Measurements from ENCODE around the gene KRT71. TPM values are rescaled to one million over a fixed set of nuclear protein-coding genes. Genes with fewer than 3 reads are reported as not detected.

KRT71 gene
- polyA plus RNA-seq, 6 donors from 2014 or later = not detected

DNA sequence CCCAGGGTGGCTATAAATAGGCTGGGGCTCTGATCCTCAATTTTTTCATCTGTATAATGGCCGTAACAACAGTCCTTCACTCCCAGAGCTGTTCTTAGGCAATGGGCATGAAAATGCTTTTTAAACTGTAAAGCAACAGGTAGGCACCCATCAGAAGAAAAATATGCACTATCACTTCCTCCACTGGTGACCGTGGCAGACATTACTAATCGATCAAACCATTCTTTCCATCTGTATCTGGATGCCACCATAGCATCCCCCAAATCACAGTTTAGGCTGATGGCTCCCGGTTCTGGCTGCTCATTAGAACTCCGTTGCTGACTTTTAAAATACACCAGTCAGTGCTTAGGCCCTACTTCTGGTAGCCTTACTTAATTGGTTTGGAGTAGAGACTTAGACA lies 11.2 kb downstream of the KRT71 start:
- peaks cover 4 to 33% (median 24%) of the 10 kb centered on the region in 3 donors for H3K27me3 Mint-ChIP-seq
- H3K4me1 Mint-ChIP-seq = no peaks in the 10 kb centered on the region
- no peaks in the 10 kb centered on the region for H3K36me3 Mint-ChIP-seq
- H3K4me3 Mint-ChIP-seq = no peak overlapping the region
- DNase-seq (no peak), ATAC-seq (ENCODE audit: low read depth in 2 of 2) (no peak)
- no peaks in the 10 kb centered on the region for H3K9me3 Mint-ChIP-seq
- no peak overlapping the region for H3K27ac Mint-ChIP-seq

DNA sequence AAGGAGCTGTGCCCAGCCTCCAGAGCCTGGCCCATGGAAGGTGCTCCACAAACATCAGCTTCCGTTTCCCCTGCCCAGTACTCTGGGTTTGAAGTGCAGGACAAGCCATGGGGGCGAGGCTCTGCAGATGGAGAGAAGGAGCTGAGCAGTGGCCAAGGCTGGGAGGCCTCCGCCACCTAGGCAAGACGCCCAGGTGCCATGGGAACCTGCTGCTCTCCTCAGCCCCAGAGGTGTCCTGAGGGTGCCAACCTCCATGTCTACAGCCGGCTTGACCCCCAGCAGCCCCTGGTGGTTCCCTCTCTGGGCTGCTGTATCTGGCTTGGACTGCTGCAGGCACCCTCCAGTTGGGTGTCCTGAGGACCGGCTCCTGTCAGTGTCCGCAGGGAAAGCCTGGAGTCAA lies 12.4 kb downstream of the KRT71 start:
- Mint-ChIP-seq H3K4me1 (no peaks in the 10 kb centered on the region), H3K4me3 (no peak overlapping the region), H3K27me3 (peaks cover 4 to 28% (median 26%) of the 10 kb centered on the region in 3 donors), H3K27ac (no peak overlapping the region), H3K9me3 (no peaks in the 10 kb centered on the region), H3K36me3 (no peaks in the 10 kb centered on the region)
- ATAC-seq (ENCODE audit: low read depth in 2 of 2) (no peak), DNase-seq (no peak)

DNA sequence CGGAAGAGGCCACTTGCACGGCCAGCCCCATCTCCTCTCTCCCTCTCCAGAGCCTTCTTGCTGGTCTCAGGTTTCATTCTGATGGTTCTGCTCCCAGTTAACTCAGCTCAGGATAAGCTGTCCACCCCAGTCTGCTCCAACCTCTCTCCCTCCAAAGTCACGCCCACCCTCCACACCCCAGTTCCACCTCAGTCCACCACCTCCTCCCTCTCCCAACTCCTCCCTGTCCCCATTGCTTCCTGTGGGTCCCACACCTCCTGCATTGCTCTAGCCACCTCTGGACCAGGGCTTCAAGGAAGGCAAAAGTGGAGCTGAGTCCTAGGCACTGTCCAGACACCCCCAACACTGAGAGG lies 13.1 kb downstream of the KRT71 start:
- H3K4me3 Mint-ChIP-seq = no peak overlapping the region
- H3K9me3 Mint-ChIP-seq = no peaks in the 10 kb centered on the region
- H3K4me1 Mint-ChIP-seq = no peaks in the 10 kb centered on the region
- no peak for DNase-seq
- H3K36me3 Mint-ChIP-seq = no peaks in the 10 kb centered on the region
- peaks cover 4 to 35% (median 26%) of the 10 kb centered on the region in 3 donors for H3K27me3 Mint-ChIP-seq
- no peak overlapping the region for H3K27ac Mint-ChIP-seq
- ATAC-seq (ENCODE audit: low read depth in 2 of 2) = no peak

DNA sequence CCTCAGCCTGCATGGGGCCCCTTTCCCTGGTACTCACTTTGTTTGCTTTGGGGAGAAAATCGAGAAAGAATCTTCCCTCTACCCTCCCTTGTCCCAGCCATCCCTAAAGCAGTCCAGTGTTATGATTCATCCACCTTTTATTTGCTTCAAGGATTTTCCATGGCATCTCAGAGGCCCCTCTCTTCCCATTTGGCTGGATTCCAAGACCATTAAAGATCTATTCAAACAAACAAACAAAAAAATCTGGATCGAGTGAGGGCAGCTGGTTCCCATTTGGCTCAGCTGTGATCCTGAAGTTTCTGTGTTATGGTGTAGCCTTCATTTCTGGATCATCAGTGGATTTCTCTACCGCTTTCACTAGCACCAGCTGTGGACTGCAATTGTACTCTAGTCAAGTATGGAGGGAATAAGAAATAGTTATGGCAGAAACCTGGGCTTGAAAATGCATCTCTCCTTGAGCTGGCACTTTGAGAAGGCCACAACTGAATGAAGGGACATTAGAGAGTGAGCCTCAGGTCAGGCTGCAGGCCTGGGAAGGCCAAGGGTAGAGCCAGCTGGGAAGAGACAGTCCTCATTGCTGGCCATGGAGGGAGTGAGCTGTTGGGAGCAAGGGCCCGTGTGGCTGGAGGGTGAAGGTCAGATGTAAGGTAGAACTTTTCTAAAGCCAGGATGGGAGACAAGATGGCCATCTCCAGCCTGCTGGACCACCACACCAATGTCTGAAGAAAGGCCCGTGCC lies 13.7 kb downstream of the KRT71 start:
- Mint-ChIP-seq H3K27ac (peak overlapping the region in 2 of 6 donors; percentile 48 to 84), H3K9me3 (no peaks in the 10 kb centered on the region), H3K4me3 (no peak overlapping the region), H3K27me3 (peaks cover 7 to 40% (median 26%) of the 10 kb centered on the region in 3 donors), H3K4me1 (no peaks in the 10 kb centered on the region), H3K36me3 (no peaks in the 10 kb centered on the region)
- ATAC-seq (ENCODE audit: low read depth in 2 of 2) (no peak), DNase-seq (no peak)

DNA sequence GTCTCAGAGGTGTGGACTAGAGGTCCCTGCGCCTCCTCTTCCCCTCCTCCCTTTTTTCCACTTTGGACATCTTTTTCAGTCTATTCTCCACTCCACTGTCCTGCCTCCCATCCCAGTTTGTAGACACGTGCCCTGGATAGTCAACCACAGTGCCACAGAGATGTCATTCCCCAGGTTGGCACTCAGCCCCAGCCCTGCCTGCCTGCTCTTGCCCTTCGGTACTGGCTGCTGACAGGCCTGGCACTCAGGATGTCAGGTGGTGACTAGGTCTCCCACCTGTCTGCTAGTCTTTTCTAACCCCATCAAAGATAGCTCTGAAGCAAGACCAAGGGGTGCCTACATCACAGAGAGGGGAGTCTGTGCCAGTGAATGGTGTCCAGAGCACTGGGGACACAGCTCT lies 15.8 kb downstream of the KRT71 start:
- Mint-ChIP-seq H3K4me3 (peak overlapping the region in 1 of 8 donors; percentile 21), H3K27ac (peak overlapping the region in 1 of 6 donors; percentile 60), H3K9me3 (no peaks in the 10 kb centered on the region), H3K27me3 (peaks cover 13 to 51% (median 32%) of the 10 kb centered on the region in 3 donors), H3K36me3 (no peaks in the 10 kb centered on the region), H3K4me1 (no peaks in the 10 kb centered on the region)
- ATAC-seq (ENCODE audit: low read depth in 2 of 2) = no peak
- DNase-seq = no peak

DNA sequence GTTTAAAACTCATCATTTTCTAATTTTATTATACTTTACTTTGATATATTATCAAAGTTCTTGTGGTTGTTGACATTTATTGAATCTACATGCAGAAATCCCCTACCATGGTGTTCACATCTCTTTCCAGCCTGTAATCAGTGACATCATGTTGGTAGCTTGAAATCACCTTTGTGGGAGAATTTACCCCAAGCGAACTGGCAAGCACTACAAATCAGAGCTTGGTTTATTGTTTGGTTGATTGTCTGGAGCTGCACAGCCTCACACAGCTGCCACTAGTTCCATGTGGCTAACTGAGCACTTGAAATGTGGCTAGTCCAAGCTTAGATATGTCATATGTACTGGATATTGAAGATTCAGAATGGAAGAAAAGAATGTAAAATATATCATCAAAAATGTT lies 17.4 kb downstream of the KRT71 start:
- Mint-ChIP-seq H3K27me3 (peaks cover 14 to 61% (median 32%) of the 10 kb centered on the region in 3 donors), H3K9me3 (no peaks in the 10 kb centered on the region), H3K4me3 (no peak overlapping the region), H3K36me3 (no peaks in the 10 kb centered on the region), H3K27ac (no peak overlapping the region), H3K4me1 (no peaks in the 10 kb centered on the region)
- ATAC-seq (ENCODE audit: low read depth in 2 of 2) (no peak), DNase-seq (no peak)

DNA sequence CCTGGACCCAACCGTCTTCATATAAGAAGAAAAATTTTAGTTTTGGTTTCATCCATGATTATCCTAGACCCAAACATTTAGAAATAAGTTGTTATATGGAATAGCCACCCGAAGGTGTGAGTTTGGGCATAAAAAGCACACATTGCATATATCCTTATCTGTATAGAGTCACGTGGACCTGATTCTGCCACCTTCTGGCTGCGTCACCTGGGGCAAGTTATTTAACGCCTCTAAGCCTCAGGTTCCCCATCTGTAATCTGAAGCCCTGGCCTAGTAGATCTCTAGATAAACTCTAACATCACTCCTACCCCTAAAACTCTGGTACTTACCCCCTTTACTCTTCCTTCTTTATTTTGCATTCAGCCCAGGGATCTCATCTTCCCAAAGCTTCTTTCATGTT lies 18.5 kb downstream of the KRT71 start:
- ATAC-seq (ENCODE audit: low read depth in 2 of 2) = no peak
- H3K27ac Mint-ChIP-seq = no peak overlapping the region
- no peaks in the 10 kb centered on the region for H3K9me3 Mint-ChIP-seq

DNA sequence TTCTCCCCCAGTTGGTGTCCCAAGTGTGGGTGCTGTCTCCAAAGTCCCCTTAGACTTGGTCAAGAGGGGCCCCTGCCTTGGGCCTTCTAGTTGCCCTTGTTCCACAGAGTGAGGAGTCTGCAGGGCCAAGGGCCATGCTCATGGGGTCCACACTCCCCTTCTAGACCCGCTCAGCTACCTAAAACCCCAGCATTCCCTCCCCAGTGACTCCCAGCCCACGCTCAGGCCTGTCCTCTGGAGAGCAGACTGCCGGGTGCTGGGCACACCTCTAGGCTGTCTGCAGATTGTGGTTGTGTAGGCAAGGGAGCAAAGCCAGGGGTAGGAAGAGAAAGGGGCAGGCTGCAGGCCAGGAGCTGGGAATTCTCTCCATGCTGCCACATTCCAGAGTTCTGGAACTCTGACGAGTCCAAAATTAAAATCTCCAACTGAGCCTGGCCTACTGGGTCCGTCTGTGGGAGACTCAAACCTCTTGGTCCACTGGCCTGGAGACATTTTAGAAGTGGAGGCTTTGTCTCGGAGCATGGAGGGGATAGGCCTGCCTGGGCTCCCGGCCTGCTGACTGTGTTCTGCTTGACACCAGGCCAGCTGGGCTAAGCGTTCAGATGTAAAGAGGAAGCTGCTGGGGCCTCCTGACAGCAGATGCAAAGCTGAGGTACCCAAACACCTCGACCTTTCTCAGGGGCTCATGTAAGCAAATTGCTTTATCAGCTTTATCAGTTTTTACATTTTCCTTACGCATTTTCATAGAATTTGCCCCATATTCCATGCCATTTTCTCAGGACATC lies 19.1 kb downstream of the KRT71 start:
- no peaks in the 10 kb centered on the region for H3K4me1 Mint-ChIP-seq
- DNase-seq (no peak), ATAC-seq (ENCODE audit: low read depth in 2 of 2) (no peak)
- peaks cover 17 to 44% (median 18%) of the 10 kb centered on the region in 3 donors for H3K27me3 Mint-ChIP-seq
- H3K36me3 Mint-ChIP-seq = no peaks in the 10 kb centered on the region
- H3K27ac Mint-ChIP-seq = no peak overlapping the region
- H3K9me3 Mint-ChIP-seq = no peaks in the 10 kb centered on the region
- no peak overlapping the region for H3K4me3 Mint-ChIP-seq

More for the DNA sequence above, 18.5 kb downstream of the KRT71 start:
- no peak for DNase-seq
- Mint-ChIP-seq H3K36me3 (no peaks in the 10 kb centered on the region), H3K4me1 (no peaks in the 10 kb centered on the region), H3K4me3 (no peak overlapping the region), H3K27me3 (peaks cover 14 to 50% (median 23%) of the 10 kb centered on the region in 3 donors)

DNA sequence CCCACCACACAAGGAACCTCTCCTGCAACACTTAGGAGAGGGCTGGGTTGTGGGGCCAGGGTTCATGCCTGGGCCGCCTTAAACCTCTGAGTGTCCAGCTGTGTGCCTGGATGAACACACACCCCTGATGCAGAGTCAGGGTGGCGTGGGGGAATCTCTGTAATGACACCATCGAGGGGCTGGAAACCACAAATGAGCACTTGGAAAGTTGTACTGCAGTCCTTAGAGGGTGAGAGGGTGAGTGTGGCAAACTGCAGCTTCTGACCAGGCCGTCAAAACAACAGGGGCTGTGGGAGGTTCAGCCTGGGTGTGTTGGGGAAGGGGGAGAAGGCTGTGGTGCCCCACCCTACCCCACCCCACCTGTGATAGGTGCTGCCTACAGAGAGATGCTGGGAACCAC lies 20.3 kb downstream of the KRT71 start:
- H3K27ac Mint-ChIP-seq = no peak overlapping the region
- H3K27me3 Mint-ChIP-seq = peaks cover 13 to 44% (median 19%) of the 10 kb centered on the region in 3 donors
- DNase-seq (no peak), ATAC-seq (ENCODE audit: low read depth in 2 of 2) (no peak)
- H3K4me3 Mint-ChIP-seq = no peak overlapping the region
- no peaks in the 10 kb centered on the region for H3K4me1 Mint-ChIP-seq
- no peaks in the 10 kb centered on the region for H3K36me3 Mint-ChIP-seq
- no peaks in the 10 kb centered on the region for H3K9me3 Mint-ChIP-seq

DNA sequence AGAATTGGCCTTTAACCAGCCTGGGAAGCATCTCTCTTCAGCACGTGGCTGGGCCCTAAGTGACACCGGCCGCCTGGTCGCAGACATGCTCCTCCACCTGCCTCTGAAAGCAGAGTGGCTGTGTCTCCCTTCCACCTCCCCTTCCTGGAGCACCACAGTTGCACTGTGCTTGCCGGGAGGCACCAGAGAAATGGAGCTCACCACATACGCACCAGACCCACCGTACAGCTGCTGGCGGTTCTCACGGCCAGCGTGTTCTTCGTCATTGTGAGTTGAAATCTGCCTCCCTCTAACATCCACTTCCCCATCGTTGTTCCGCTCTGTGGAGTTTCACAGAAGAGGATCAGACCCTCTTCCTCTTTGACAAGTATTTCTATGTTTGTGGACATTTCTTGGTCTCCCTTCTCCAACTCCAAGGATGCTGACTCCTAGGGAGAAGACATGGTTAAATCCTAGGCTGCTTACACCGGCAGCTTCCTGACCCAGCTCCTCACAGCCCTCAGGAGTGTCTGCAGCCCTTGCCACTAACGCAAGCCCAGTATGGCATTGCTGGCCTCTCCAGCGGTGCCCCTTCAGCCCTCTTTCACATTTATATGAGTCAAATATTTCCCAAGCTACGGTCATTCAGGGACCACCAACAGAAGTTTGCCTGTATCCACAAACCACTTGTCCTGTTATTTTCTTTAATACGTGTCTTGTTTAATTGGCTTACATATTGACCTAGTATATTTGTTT lies 21.2 kb downstream of the KRT71 start:
- no peak for ATAC-seq (ENCODE audit: low read depth in 2 of 2)
- Mint-ChIP-seq H3K4me3 (no peak overlapping the region), H3K36me3 (no peaks in the 10 kb centered on the region), H3K4me1 (no peaks in the 10 kb centered on the region), H3K27me3 (peaks cover 6 to 37% (median 19%) of the 10 kb centered on the region in 3 donors), H3K9me3 (no peaks in the 10 kb centered on the region), H3K27ac (no peak overlapping the region)
- no peak for DNase-seq

DNA sequence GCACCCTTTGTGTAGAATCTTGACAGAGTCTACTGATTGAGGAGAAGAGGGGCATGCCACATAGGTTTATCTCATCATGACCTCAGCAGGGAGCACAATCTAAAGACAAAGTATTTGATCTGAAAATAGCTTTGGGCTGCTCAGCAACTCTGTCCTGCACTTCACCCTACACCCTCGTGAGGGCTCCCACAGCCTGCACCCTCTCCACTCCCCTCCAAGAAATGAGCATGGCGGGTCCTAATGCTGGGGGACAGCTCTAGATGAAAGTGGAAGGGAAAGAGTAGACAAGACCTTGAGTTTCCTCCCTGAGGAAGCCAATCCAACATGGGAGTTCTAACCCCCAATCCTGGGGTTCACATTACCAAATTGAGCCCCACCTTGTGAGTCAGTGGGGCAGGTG lies 22.0 kb downstream of the KRT71 start:
- no peak for ATAC-seq (ENCODE audit: low read depth in 2 of 2)
- Mint-ChIP-seq H3K27me3 (peaks cover 6 to 36% (median 19%) of the 10 kb centered on the region in 3 donors), H3K27ac (no peak overlapping the region), H3K9me3 (no peaks in the 10 kb centered on the region), H3K4me1 (no peaks in the 10 kb centered on the region), H3K4me3 (no peak overlapping the region), H3K36me3 (no peaks in the 10 kb centered on the region)
- no peak for DNase-seq

DNA sequence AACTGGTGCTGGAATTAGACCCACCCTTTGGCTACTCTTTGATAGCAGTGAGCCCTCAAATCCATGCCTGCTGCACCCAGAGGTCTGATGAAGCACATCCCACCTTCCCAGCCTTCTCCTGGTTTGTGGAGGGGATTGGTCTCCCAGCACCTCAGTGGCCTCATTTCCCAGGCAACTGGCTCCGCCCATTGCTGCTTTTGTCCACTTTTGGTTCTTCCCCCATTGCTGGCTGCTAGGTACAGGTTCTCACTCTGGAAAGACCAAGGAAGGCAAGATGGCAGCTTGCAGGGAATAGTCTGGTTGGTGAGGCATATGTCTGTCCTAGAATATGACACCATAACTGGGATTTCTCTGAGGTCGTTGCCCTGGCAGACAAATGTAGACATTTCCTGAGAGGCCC lies 22.6 kb downstream of the KRT71 start:
- Mint-ChIP-seq H3K4me1 (no peaks in the 10 kb centered on the region), H3K36me3 (no peaks in the 10 kb centered on the region), H3K9me3 (no peaks in the 10 kb centered on the region), H3K4me3 (no peak overlapping the region), H3K27ac (no peak overlapping the region), H3K27me3 (peaks cover 6 to 31% (median 19%) of the 10 kb centered on the region in 3 donors)
- DNase-seq (no peak), ATAC-seq (ENCODE audit: low read depth in 2 of 2) (no peak)

DNA sequence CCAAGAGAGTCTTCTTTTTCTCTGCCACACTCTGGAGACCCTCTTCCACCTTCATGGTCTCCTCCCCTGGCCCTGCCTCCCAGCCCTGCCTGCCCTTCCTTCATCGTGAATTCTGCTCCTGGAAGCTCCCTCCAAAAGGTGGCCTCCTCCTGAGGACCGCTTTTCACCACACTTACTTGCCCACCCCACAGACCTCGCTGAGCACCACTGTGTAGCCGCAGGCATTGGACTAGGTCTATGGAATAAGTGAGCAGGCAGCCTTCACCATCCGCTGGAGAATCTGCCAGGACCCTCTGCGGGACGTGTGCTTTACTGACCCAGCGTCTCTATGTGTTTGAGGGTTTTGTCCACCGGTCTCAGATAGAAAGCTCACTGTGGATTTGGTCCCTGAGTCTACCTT lies 23.1 kb downstream of the KRT71 start:
- Mint-ChIP-seq H3K27me3 (peaks cover 6 to 26% (median 19%) of the 10 kb centered on the region in 3 donors), H3K9me3 (no peaks in the 10 kb centered on the region), H3K4me3 (no peak overlapping the region), H3K36me3 (no peaks in the 10 kb centered on the region), H3K27ac (no peak overlapping the region), H3K4me1 (no peaks in the 10 kb centered on the region)
- ATAC-seq (ENCODE audit: low read depth in 2 of 2) (no peak), DNase-seq (no peak)

DNA sequence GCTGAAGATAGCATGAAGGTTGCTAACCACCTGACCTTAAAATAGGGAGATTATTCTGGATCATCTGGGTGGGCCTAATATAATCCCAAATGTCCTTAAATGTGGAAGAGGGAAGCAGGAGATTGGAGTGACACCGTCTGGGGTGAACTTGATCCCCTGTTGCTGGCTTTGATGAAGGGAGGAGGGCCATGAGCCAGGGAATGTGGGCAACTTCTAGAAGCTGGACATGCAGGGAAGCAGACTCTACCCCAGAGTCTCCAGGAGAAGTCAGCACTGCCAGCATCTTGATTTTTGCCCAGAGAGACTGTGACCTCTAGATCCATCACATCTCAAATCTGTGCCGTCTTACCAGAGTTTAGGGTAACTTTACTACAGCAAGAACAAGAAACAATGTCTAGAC lies 23.5 kb downstream of the KRT71 start:
- H3K4me3 Mint-ChIP-seq = no peak overlapping the region
- no peaks in the 10 kb centered on the region for H3K9me3 Mint-ChIP-seq
- ATAC-seq (ENCODE audit: low read depth in 2 of 2) (no peak), DNase-seq (no peak)
- peaks cover 6 to 22% (median 16%) of the 10 kb centered on the region in 3 donors for H3K27me3 Mint-ChIP-seq
- no peaks in the 10 kb centered on the region for H3K36me3 Mint-ChIP-seq
- H3K27ac Mint-ChIP-seq = no peak overlapping the region
- no peaks in the 10 kb centered on the region for H3K4me1 Mint-ChIP-seq
